Measurements from ENCODE around the gene FUT2. TPM values are rescaled to one million over a fixed set of nuclear protein-coding genes. Genes with fewer than 3 reads are reported as not detected.
A peak's percentile ranks its signal among the peaks of the same experiment; 100 is the strongest.
"Not testable (repeated sequence)": the region's sequence is repeated elsewhere in the genome, so short reads cannot be mapped to it uniquely, and the experiment has no call there.

FUT2 gene
- polyA plus RNA-seq, 10 donors = 0.39 to 1.2 (median 0.83) TPM

DNA sequence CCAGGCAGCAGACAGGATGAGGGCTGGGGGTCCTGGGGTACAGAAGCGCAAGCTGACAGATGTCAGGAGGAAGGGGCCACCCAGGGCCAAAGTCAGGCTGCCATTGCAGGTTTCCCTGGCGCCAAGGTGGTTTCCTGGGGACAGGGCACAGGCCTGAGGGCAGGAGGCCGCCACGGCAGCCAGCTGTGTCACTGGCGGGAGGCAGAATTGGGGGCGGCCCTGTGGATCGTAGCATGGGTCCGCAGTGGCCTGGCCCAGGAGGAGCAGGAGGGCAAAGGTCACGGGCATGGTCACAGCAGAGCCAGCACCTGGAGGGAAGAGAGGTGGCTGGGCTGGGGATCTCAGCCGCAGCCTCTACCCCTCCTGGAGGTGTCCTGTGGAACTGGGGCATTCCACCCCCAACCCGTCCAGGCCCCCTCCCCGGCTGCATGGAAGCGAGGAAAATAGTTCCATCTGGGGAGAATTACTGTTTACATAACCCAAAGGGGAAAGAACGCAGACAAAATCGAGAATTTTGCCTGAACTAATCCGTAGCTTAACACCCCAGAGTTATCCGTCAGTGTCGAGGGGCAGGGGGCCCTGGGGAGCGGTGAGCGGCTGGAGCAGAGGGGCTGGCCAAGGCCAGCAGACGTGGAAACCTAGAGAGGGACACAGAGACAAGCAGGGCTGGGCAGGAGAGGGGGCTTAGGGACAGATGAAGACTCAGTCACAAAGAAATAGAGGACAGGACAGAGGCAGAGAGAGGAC is 24.9 kb upstream of the FUT2 start:
- peak in 1 of 3 donors; percentile 46 for DNase-seq

DNA sequence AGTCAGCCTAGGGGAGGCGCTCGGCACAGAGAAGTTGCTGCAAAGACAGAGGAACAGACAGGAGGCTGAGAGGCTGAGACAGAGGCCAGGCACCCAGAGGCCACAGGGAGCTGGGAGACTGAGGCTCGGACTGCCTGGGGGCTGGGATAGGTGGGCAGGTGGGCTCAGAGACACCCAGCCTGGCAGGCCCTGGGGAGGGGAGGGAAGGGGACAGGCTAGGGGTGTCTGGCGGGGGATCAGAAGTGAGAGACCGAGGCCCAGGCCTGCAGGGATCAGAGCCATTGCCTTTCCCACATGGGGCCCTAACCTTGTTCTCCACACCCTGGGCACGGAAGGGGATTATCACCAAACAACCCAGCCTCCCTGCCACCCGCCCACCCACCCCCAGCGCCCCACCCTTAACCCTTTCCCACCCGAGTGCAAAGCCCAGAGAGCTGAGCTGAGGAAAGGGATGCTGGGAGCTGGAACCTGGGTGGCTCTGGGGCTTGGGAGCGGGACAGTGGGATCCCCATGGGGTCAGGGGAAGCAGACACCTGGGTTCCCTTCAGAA is 24.2 kb upstream of the FUT2 start:
- no peak for DNase-seq

DNA sequence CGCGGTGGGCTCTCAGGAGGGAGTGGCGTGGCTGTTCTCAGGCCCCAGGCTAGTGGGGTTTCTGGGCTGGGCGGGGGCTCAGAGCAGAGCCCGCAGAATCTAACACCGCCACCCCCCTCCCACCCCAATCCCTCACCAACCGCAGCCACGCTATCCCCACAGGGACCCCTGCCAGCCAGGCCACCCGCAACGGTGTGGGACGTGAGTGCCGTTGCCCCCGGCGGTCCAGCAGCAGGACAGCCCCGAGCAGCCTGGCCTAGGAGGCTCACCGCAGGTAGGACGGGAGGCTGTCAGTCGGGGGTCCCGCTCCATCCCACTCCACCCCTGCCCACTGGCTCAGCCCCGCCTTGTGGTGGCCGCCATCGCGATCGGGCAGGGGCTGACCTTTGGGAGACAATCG is 22.8 kb upstream of the FUT2 start, which contains the start of gene NTN5:
Gene NTN5 (minus strand): TSS at position 24 of the 400 bp plus-strand sequence. CDS start 2,031 bp downstream, outside the sequence.
- no peak for DNase-seq

DNA sequence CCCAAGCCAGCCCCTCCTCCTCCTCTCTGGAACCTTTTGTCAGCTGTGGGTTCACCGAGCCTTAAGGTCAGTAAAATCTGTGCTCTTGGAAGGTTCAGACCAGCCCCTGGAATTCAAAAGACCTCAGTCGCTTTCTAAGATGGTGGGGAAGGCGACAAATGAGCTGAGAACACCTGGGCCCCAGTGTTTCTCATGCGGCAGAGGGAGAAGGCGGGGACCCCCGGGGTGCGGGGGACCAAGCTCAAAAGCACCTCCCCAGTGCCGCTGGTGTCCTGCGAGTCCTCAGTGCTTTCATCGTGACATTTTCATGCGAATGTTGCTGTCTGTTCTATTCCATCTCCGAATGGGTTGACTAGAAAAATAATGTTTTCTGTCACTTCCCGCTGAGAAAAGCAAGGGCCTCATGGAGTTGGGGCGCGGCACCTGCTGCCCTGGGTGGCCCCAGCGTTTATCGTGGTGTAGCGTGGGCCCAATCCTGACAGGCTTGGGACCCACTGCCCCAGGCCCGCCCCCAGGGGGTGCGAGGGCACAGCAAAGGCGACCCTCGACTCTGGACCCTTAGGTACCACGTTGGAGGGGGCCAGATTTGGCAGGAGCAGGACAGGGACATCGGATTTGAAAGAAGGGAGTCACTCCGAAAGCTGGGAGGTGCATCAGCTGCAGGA is 22.2 kb upstream of the FUT2 start:
- DNase-seq = no peak

DNA sequence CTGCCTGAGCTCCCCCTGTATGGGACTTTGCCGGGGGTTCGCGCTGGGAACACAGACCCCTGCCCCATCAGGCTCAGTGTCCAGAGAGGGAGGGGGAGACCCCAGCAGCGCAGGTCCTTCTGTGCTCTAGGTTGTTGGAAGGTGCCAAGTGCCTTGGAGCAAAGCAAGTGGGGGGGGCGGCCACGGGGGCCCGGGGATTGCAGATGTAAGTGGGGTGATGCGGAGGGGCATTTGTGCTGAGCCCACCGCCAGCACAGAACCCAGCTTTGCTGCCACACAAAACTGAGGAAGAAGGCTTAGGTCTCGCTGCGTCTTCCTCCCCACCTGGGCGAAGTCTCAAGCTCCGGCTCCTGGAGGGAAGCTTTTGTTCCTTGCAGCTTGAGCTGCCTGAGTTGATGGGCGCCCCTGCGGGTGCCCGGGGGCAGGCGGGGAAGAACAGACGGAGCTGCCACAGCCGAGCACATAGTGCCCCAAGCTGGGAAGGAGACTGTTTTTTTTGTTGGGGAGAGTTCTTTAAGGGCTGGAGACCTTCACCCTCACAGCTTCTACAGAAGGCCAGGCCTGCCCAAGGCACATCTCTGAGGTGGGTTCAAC is 21.5 kb upstream of the FUT2 start:
- DNase-seq = no peak

DNA sequence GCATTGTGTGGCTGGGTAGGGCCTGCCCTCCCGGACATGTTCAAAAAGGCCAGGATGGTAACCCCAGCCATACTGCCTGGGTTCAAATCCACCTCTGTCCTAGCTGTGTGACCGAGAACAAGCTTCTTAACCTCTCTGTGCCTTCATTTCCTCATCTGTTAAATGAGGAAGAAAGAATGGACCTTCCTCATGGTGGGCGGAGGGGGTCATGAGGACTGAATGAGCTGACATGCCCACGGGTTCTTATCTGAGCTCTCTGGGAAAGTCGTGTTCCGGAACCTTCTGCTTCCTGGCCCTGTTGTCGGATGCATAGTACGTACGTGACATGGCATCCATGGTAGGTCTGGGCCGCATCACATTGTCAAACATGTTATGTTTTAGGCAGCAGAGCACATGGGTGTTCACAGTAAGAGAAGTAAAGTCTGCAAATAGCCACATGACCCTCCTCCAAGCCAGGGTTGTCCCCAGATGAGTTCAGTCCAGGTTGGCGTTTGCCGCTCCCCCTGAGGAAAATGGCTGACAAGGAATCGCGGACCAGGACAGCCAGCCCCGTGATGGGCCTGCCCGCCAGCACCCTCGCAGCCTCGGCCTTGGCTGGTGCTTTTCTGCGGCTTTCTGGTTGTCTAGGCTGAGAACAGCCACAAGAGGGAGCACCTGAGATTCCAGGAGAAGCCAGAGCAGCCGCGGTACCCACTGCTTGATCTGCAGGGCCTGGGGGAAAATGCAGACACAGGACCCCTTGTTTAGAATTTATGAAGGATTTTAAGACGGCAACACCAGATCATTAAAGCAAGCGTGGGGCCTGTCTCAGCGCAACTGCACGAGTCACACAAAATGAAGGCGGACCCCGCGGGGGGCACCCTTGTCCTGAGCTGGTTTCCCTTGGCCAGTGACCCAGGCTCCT is 20.6 kb upstream of the FUT2 start:
- peak; percentile 81 to 90 (median 82) for DNase-seq

DNA sequence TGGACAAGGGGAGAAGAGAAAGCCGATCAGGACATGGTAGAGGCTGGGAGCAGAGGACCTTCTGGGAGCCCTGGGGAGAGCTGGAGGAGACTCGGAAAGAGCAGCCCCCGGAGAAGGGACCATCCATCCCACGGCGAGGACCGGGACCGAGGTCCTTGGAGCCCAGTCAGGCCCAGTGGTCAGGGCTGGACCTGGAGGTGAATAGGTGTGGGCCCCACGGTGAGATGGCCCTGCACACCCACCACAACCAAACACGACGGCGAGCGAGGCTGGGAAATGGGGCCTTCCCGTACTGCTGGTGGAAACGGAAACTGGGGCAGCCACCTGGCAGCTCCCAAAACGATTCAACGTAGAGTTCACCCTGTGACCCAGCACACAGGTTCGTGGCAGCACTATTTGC is 19.3 kb upstream of the FUT2 start:
- no peak for DNase-seq

DNA sequence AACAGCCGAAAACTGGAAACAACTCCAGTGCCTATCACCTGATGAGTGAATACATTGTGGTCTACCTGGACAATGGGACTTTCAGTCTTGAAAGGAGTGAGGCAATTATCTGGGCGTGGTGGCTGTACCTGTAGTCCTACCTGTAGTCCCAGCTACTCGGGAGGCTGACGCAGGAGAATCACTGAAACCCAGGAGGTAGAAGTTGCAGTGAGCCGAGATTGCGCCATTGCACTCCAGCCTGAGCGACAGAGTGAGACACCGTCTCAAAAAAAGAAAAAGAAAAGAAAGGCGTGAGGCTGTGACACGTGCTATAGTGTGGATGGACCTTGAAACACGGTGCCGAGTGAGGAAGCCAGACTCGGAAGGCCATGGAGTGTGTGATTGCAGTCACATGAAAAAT is 18.9 kb upstream of the FUT2 start:
- DNase-seq = no peak

DNA sequence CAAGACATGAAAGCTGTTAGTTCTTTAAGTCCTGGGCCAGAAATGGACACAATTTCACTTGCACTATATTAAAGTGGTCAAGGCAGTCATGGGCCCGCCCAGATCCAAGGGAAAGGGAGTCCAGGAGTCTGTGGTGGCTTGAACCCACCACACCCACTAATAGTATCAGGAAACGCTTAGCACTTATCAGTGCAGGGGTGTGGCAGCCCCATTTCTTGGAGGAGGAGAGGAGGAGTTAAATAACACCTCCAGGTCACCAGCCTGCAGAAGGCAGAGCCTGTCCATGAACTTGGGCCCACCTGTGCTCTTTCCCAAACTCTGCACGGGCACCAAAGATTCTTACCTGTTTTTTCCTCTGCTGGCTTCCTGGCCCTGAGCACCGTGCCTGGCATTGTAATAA is 17.6 kb upstream of the FUT2 start:
- DNase-seq = no peak

DNA sequence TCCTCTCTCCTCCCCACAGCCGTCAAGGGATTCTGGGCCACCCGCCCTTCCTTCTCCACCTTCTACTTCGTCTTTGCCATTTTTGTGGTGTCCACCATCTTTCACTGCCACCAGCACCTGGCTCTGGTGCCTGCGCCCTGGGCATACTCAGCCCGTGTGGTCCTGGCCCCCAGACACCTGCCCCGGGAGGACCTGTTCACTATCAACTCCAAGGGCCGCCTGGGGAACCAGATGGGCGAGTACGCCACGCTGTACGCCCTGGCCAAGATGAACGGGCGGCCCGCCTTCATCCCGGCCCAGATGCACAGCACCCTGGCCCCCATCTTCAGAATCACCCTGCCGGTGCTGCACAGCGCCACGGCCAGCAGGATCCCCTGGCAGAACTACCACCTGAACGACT is 15.8 kb upstream of the FUT2 start:
- DNase-seq = not testable (repeated sequence)

DNA sequence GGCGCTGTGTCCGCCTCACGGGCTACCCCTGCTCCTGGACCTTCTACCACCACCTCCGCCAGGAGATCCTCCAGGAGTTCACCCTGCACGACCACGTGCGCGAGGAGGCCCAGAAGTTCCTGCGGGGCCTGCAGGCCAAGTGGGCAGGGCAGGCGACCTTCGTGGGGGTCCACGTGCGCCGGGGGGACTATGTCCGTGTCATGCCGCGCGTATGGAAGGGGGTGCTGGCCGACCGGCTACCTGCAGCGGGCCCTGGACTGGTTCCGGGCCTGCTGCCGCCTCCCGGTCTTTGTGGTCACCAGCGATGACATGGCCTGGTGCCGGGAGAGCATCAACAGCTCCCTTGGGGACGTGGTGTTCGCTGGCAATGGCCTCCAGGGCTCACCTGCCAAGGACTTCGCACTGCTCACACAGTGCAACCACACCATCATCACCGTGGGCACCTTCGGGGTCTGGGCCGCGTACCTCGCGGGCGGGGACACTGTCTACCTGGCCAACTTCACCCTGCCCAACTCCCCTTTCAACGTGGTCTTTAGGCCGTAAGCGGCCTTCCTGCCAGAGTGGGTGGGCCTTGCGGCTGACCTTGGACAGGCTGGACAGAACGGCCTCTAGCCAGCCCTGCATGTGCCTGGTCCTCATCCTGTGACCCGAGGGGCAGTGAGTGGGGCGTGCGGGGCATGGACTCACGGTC is 15.2 kb upstream of the FUT2 start:
- DNase-seq = no peak

DNA sequence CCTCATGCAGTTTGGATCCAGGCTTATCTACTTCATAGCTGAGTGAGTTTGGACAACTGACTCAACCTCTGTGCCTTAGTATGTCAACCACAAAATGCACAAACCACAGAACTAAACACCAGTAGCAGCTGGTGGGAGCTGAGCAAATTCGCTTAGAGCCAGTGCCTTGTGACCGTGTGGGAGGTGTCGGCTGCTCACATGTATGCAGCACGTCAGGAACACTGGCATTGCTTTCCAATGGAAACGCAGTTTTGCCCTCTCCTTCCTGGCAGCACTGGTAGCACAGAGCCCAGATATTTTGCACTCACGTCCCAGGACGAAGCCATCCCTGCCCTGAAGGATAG is 14.7 kb upstream of the FUT2 start:
- no peak for DNase-seq

DNA sequence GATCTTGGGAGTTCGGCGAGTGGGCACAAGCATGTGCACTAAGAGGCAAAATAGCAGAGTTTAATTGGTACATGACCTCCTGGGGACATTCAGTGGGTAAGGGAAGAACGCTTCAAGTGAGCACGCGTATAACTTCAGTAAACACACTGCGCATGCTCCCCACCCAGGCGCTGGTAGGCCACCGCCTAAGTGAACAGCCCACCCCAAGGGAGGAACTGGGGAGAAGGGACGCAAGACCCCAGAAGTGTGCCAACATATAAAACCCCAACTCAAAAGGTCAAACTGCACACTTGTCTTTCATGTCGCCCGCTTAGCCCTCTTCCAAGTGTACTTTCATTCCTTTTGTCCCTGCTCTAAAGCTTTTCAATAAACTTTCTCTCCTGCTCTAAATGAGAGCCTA is 12.4 kb upstream of the FUT2 start:
- peak; percentile 51 to 83 (median 81) for DNase-seq

DNA sequence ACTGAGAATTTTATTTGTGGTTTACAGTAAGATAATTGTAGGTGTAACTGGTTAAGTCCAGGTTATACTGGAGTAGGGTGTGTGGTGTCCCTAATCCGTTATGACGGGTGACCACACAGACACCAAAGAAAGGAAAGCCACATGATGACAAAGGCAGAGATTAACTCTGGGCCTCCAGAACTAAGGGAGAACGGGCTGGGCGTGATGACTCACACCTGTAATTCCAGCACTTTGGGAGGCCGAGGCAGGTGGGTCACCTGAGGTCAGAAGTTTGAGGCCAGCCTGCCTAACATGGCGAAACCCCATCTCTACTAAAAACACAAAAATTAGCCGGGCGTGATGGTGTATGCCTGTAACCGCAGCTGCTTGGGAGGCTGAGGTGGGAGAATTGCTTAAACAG is 10.2 kb upstream of the FUT2 start:
- no peak for DNase-seq

DNA sequence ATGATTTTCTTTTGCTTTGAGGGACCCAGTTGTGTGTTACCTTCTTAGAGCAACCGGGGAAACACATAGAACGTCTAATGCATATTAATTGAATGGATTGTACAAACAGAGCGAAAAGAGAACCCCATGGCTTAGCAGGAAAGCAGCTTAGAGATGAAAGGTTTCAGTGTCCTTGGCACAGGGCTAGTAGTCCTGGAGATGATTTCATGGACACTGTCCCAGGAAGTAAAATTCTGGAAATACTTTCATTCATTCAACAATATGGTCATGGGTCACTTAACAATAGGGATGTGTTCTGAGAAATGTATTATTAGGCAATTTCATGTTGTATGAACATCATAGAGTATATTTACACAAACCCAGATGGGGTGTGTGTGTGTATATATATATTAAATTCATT is 9.7 kb upstream of the FUT2 start:
- no peak for DNase-seq

DNA sequence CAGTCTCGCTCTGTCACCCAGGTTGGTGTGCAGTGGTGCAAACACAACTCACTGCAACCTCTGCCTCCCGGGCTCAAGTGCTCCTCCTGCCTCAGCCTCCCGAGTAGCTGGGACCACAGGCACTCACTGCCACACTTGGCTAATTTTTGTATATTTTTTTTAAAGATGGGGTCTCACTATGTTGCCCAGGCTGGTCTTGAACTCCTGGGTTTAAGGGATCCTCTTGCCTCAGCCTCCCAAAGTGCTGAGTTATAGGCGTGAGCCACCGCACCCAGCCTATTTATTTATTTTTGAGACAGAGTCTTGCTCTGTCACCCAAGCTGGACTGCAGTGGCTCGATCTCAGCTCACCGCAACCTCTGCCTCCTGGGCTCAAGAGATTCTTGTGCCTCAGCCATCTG is 9.1 kb upstream of the FUT2 start:
- not testable (repeated sequence) for DNase-seq

DNA sequence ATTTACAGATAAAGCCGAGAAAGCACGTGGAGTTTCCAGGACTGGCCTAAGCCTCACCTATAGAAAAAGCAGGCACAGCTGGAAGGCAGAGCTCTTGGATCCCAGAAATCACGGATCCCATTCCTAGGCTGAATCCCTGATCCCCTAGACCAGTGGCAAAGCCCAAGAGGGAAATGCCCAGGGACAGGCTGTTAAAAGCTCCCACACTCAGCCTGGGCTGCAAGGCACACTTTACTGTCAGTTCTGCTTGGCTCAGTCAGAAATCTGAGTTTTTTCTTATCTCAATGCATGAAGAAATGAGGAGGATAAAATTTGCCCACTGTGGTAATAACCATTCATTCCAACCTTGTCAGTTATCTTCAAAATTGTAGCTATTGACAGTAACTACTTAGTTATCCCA is 8.0 kb upstream of the FUT2 start:
- no peak for DNase-seq

DNA sequence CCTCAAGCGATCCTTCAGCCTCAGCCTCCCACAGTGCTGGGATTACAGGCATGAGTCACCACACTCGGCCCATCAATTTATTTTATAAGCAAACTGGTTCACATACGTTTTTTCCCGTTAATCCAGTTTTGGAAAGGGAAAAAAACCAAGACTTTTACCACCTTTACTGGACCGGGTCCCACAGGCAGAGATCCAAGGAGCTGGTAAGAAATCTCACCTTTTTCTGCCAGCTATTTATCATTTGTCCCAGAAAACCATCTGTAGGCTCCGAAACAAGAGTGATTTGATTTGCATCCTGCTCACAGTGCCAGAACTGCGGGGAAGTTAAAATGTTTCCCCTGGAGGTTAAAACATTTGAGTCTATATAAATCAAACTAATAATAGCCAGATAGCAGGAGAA is 6.3 kb upstream of the FUT2 start:
- no peak for DNase-seq

DNA sequence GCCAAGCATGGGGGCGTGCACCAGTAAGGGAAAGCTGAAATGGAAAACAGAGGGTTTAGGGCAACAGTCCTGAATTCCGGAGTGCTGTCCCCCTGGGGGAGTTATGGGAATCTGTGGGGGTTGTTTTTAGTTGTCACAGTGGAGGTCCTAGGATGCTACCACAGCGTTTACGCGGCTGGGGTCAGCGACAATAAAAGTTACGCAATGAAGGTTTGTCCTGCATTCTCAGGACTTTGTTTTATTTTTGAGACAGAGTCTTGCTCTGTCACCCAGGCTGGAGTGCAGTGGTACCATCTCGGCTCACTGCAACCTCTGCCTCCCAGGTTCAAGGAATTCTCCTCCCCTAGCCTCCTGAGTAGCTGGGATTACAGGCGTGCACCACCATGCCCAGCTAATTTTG is 2.1 kb upstream of the FUT2 start:
- not testable (repeated sequence) for DNase-seq

DNA sequence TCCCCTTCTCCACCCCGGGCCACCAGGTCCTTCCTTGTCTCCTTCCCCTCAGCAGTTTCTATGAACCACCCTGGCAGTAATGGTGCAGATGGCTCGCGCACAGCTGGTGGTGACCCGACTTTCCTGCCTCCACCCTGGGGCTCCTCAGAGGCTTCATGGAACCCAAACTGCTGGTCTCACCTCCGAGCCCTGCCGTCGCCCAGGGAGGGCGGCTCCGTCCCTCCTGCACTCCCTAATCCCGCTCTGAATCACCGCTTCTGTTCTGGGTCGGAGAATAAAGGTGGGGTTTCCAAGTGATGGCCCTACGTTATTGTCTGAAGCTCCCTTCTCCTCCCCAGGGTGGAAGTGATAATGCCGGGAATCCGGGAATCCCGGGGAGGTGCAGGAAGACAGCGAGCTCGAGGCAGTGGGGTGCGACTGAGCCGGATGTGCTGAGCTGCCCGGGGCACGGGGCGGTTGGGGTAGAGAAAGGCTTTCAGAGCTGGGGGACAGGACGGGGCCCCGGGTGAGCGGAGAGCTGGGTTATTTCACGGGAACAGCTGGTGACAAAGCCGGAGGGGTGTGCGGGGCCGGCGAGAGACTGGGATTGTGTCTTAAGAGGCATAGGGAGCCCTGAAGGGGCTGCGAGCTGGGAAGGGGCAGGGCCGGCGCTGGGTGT is 711 bp downstream of the FUT2 start:
- DNase-seq = no peak

DNA sequence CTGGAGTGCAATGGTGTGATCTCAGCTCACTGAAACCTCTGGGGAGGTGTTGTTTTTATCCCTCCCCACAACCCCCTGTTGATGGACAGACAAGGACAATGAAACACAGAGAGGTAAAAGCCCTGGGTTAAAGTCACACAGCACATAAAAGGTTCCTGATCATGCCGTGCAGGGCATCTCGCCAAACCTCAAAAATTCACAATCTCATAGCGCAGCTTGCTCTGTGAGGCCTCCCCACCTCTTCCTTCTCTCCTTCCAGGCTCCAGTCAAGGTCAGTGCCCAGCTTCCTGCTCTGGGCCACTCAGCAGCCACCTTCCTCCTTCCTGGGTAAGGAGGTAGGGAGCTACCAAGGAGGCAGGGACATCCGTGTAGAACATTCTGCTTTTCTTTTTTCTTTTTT is 2.3 kb downstream of the FUT2 start:
- no peak for DNase-seq

Data from muscle of back (tissue), 11 donors.